Karpas-422 (cell line): ENCODE measurements around the gene CTRB1. TPM values are rescaled to one million over a fixed set of nuclear protein-coding genes. Genes with fewer than 3 reads are reported as not detected.

Source experiments
- DNase-seq: peaks from one replicate; pipeline ENCODE4 v3.0.0-alpha.2; 2015
- H2AFZ ChIP-seq: fragments of 200-600 bp; sonication (generic); 2 replicates; pipeline ENCODE4 v1.6.1; 2014; ENCODE audit warnings: antibody characterized with exemption, low read length, mixed read lengths
- H3K27ac ChIP-seq: fragments of 200-600 bp; sonication (generic); 2 replicates; pipeline ENCODE4 v1.5.1; 2014; ENCODE audit warnings: mild to moderate bottlenecking, low read length, moderate library complexity
- H3K27me3 ChIP-seq: fragments of 200-600 bp; sonication (generic); 2 replicates; pipeline ENCODE4 v1.6.1; 2014; ENCODE audit warnings: low read length, mixed read lengths
- H3K36me3 ChIP-seq: fragments of 200-600 bp; sonication (generic); 2 replicates; pipeline ENCODE4 v1.6.1; 2014; ENCODE audit warnings: low read length, mixed read lengths; ENCODE audit not compliant: insufficient read depth
- H3K4me1 ChIP-seq: fragments of 200-600 bp; sonication (generic); 2 replicates; pipeline ENCODE4 v1.6.1; 2014; ENCODE audit warnings: mild to moderate bottlenecking, low read length, mixed read lengths
- H3K4me2 ChIP-seq: fragments of 200-600 bp; sonication (generic); 2 replicates; pipeline ENCODE4 v1.6.1; 2014; ENCODE audit warnings: low read length, low read depth, mild to moderate bottlenecking; ENCODE audit not compliant: poor library complexity, severe bottlenecking
- H3K4me3 ChIP-seq: fragments of 200-600 bp; sonication (generic); 2 replicates; pipeline ENCODE4 v1.5.1; 2014; ENCODE audit warnings: mild to moderate bottlenecking, antibody characterized with exemption, low read length, mixed read lengths
- H3K79me2 ChIP-seq: fragments of 200-600 bp; sonication (generic); 2 replicates; pipeline ENCODE4 v1.6.1; 2014; ENCODE audit warnings: mild to moderate bottlenecking, low read length, mixed read lengths
- H3K9ac ChIP-seq: fragments of 200-600 bp; sonication (generic); 2 replicates; pipeline ENCODE4 v1.6.0; 2014; ENCODE audit warnings: low read length
- H3K9me2 ChIP-seq: fragments of 200-600 bp; sonication (generic), shearing (Covaris generic); replicated peaks from 2 replicates; pipeline ENCODE4 v1.6.0; 2014; ENCODE audit warnings: mild to moderate bottlenecking, low read length, moderate library complexity; ENCODE audit not compliant: insufficient read depth
- H3K9me3 ChIP-seq: fragments of 300-700, 200-600 bp; sonication (generic); 2 replicates; pipeline ENCODE4 v1.6.1; 2014; ENCODE audit warnings: low read length, mixed read lengths
- H4K20me1 ChIP-seq: fragments of 200-600 bp; sonication (generic); 2 replicates; pipeline ENCODE4 v1.6.1; 2014; ENCODE audit warnings: mild to moderate bottlenecking, antibody characterized with exemption, low read length, low read depth; ENCODE audit not compliant: insufficient read depth
- total RNA-seq: library from RNA; depleted of rRNA; stranded (reverse); fragments of >200 nt; shearing (Covaris generic); gene quantifications from 2 replicates; pipeline ENCODE4 v1.2.3, GENCODE V29; 2014; ENCODE audit warnings: low replicate concordance

CTRB1 gene
- total RNA-seq, 1 experiment from 2014 or later = not detected

- no peak overlapping the region for H3K4me2 ChIP-seq
- no peaks in the 10 kb centered on the region for H3K36me3 ChIP-seq
- no peaks in the 10 kb centered on the region for H3K79me2 ChIP-seq
- no peak overlapping the region for H3K27ac ChIP-seq
- no peak overlapping the region for H3K9ac ChIP-seq
- H3K4me3 ChIP-seq = no peak overlapping the region
- no peaks in the 10 kb centered on the region for H3K9me2 ChIP-seq
- no peak for DNase-seq
- no peaks in the 10 kb centered on the region for H3K9me3 ChIP-seq
- H2AFZ ChIP-seq = no peak overlapping the region
- H3K27me3 ChIP-seq = no peaks in the 10 kb centered on the region
- H3K4me1 ChIP-seq = no peaks in the 10 kb centered on the region
- no peaks in the 10 kb centered on the region for H4K20me1 ChIP-seq
Observed at GRCh38 chr16:75225678-75226515, 7.1 kb downstream of the CTRB1 start.

- Histone ChIP-seq H3K79me2 (no peaks in the 10 kb centered on the region), H3K27ac (no peak overlapping the region), H3K9ac (no peak overlapping the region), H3K4me2 (no peak overlapping the region), H2AFZ (no peak overlapping the region), H3K4me1 (no peaks in the 10 kb centered on the region), H3K27me3 (no peaks in the 10 kb centered on the region), H4K20me1 (no peaks in the 10 kb centered on the region), H3K4me3 (no peak overlapping the region), H3K9me3 (no peaks in the 10 kb centered on the region), H3K36me3 (no peaks in the 10 kb centered on the region), H3K9me2 (no peaks in the 10 kb centered on the region)
- no peak for DNase-seq
Observed at GRCh38 chr16:75226550-75227360, 8.0 kb downstream of the CTRB1 start.

GRCh38 chr16:75227361-75228142 is 8.8 kb downstream of the CTRB1 start:
- H3K27me3 ChIP-seq = no peaks in the 10 kb centered on the region
- H3K36me3 ChIP-seq = no peaks in the 10 kb centered on the region
- no peak overlapping the region for H2AFZ ChIP-seq
- H3K9me3 ChIP-seq = no peaks in the 10 kb centered on the region
- no peaks in the 10 kb centered on the region for H3K79me2 ChIP-seq
- no peak overlapping the region for H3K4me2 ChIP-seq
- DNase-seq = no peak
- H3K9me2 ChIP-seq = no peaks in the 10 kb centered on the region
- H3K9ac ChIP-seq = no peak overlapping the region
- H3K27ac ChIP-seq = no peak overlapping the region
- no peak overlapping the region for H3K4me3 ChIP-seq
- H4K20me1 ChIP-seq = no peaks in the 10 kb centered on the region
- no peaks in the 10 kb centered on the region for H3K4me1 ChIP-seq

- Histone ChIP-seq H4K20me1 (no peaks in the 10 kb centered on the region), H3K9ac (no peak overlapping the region), H3K27me3 (no peaks in the 10 kb centered on the region), H3K4me2 (no peak overlapping the region), H3K9me3 (no peaks in the 10 kb centered on the region), H3K36me3 (no peaks in the 10 kb centered on the region), H2AFZ (no peak overlapping the region), H3K4me1 (no peaks in the 10 kb centered on the region), H3K9me2 (no peaks in the 10 kb centered on the region), H3K4me3 (no peak overlapping the region), H3K27ac (no peak overlapping the region), H3K79me2 (no peaks in the 10 kb centered on the region)
- DNase-seq = no peak
Observed at GRCh38 chr16:75228143-75228976, 9.6 kb downstream of the CTRB1 start.

- H2AFZ ChIP-seq = no peak overlapping the region
- peaks cover 4% of the 10 kb centered on the region for H3K4me1 ChIP-seq
- no peaks in the 10 kb centered on the region for H3K36me3 ChIP-seq
- H4K20me1 ChIP-seq = no peaks in the 10 kb centered on the region
- H3K4me2 ChIP-seq = no peak overlapping the region
- H3K4me3 ChIP-seq = no peak overlapping the region
- no peak overlapping the region for H3K27ac ChIP-seq
- H3K27me3 ChIP-seq = no peaks in the 10 kb centered on the region
- DNase-seq = no peak
- no peak overlapping the region for H3K9ac ChIP-seq
- H3K9me3 ChIP-seq = no peaks in the 10 kb centered on the region
- no peaks in the 10 kb centered on the region for H3K79me2 ChIP-seq
- H3K9me2 ChIP-seq = no peaks in the 10 kb centered on the region
Observed at GRCh38 chr16:75229172-75230031, 10.6 kb downstream of the CTRB1 start.

GRCh38 chr16:75230471-75231110 is 11.8 kb downstream of the CTRB1 start:
- no peak overlapping the region for H3K4me3 ChIP-seq
- no peaks in the 10 kb centered on the region for H3K9me3 ChIP-seq
- H3K9ac ChIP-seq = no peak overlapping the region
- H3K79me2 ChIP-seq = no peaks in the 10 kb centered on the region
- no peak overlapping the region for H3K4me2 ChIP-seq
- H3K27me3 ChIP-seq = no peaks in the 10 kb centered on the region
- peaks cover 4% of the 10 kb centered on the region for H3K4me1 ChIP-seq
- no peaks in the 10 kb centered on the region for H4K20me1 ChIP-seq
- H3K27ac ChIP-seq = no peak overlapping the region
- no peaks in the 10 kb centered on the region for H3K9me2 ChIP-seq
- no peaks in the 10 kb centered on the region for H3K36me3 ChIP-seq
- no peak overlapping the region for H2AFZ ChIP-seq
- DNase-seq = no peak

GRCh38 chr16:75231570-75231969 is 12.8 kb downstream of the CTRB1 start:
- Histone ChIP-seq H3K4me3 (no peak overlapping the region), H4K20me1 (no peaks in the 10 kb centered on the region), H3K9me3 (no peaks in the 10 kb centered on the region), H3K4me1 (peaks cover 4% of the 10 kb centered on the region), H3K4me2 (no peak overlapping the region), H2AFZ (no peak overlapping the region), H3K36me3 (no peaks in the 10 kb centered on the region), H3K9me2 (no peaks in the 10 kb centered on the region), H3K9ac (no peak overlapping the region), H3K27ac (no peak overlapping the region), H3K79me2 (no peaks in the 10 kb centered on the region), H3K27me3 (no peaks in the 10 kb centered on the region)
- no peak for DNase-seq
